Measurements from ENCODE around the gene TREX2.

GRCh38 chrX:153396320-153397195 is 49.3 kb downstream of the TREX2 start:
- TF ChIP-seq CTCF (conservative IDR thresholded peaks at IDR 0.05; ENCODE audit: low read length) = no peak
- no peak for TF ChIP-seq EZH2phosphoT487 (IDR thresholded peaks at IDR 0.05; ENCODE audit: borderline replicate concordance, low read depth, low read length)

Measured in OCI-LY7 (cell line).